SK-N-SH treated with all-trans-retinoic acid at 6 μM for 48 hours (cell line): ENCODE data around the gene KIN.

Experiments used
- ATAC-seq: fragments of 200-7000 bp; cut with Tn5 transposase; 3 replicates; pipeline ENCODE4 v1.9.1; 2020; ENCODE audit warnings: mild to moderate bottlenecking, moderate library complexity
- ARNTL ChIP-seq: fragments of 450-650 bp; formaldehyde crosslinking; IDR thresholded peaks from 2 replicates; pipeline ENCODE4 v1.5.0; 2020; ENCODE audit warnings: low read depth, mild to moderate bottlenecking, moderate library complexity, borderline replicate concordance
- BACH2 ChIP-seq: fragments of 250-450 bp; sonication (Bioruptor Pico); IDR thresholded peaks from 2 replicates; pipeline ENCODE4 v1.9.0; 2021; ENCODE audit warnings: mild to moderate bottlenecking, borderline replicate concordance
- CSDC2 ChIP-seq: fragments of 250-450 bp; sonication (Bioruptor Pico); IDR thresholded peaks from 2 replicates; pipeline ENCODE4 v1.5.0; 2020; ENCODE audit warnings: mild to moderate bottlenecking, moderate library complexity
- ESRRG ChIP-seq: fragments of 250-450 bp; sonication (Bioruptor Pico); IDR thresholded peaks from 2 replicates; pipeline ENCODE4 v1.6.1; 2021; ENCODE audit warnings: mild to moderate bottlenecking
- GLIS3 ChIP-seq: fragments of 250-450 bp; sonication (Bioruptor Pico); IDR thresholded peaks from 2 replicates; pipeline ENCODE4 v1.5.0; 2020; ENCODE audit warnings: mild to moderate bottlenecking, moderate library complexity
- ISL1 ChIP-seq: fragments of 250-450 bp; sonication (Bioruptor Pico); IDR thresholded peaks from 2 replicates; pipeline ENCODE4 v2.1.2; 2022; ENCODE audit warnings: mild to moderate bottlenecking, moderate library complexity
- OSR1 ChIP-seq: fragments of 250-450 bp; sonication (Bioruptor Pico); IDR thresholded peaks from 2 replicates; pipeline ENCODE4 v1.8.0; 2022; ENCODE audit warnings: moderate library complexity, mild to moderate bottlenecking, inconsistent platforms
- PPARA ChIP-seq: fragments of 250-450 bp; sonication (Bioruptor Pico); IDR thresholded peaks from 2 replicates; pipeline ENCODE4 v1.5.0; 2020; ENCODE audit warnings: mild to moderate bottlenecking, borderline replicate concordance
- RARB ChIP-seq: fragments of 250-450 bp; sonication (Bioruptor Pico); IDR thresholded peaks from 2 replicates; pipeline ENCODE4 v1.8.0; 2021; ENCODE audit warnings: mild to moderate bottlenecking, moderate library complexity
- SNAI2 ChIP-seq: fragments of 250-450 bp; sonication (Bioruptor Pico); IDR thresholded peaks from 2 replicates; pipeline ENCODE4 v1.5.0; 2020; ENCODE audit warnings: mild to moderate bottlenecking, moderate library complexity
- TCF4 ChIP-seq: fragments of 250-450 bp; sonication (Bioruptor Pico); IDR thresholded peaks from 2 replicates; pipeline ENCODE4 v1.8.0; 2021; ENCODE audit warnings: mild to moderate bottlenecking, moderate library complexity, borderline replicate concordance
- TOX ChIP-seq: fragments of 250-450 bp; sonication (Bioruptor Pico); IDR thresholded peaks from 2 replicates; pipeline ENCODE4 v1.8.0; 2021; ENCODE audit warnings: mild to moderate bottlenecking, moderate library complexity, borderline replicate concordance
- ZC3H10 ChIP-seq: fragments of 250-450 bp; sonication (Bioruptor Pico); IDR thresholded peaks from 2 replicates; pipeline ENCODE4 v1.5.1; 2021; ENCODE audit warnings: mild to moderate bottlenecking, moderate library complexity
- ZFP3 ChIP-seq: fragments of 250-450 bp; sonication (Bioruptor Pico); IDR thresholded peaks from 2 replicates; pipeline ENCODE4 v1.5.0; 2020; ENCODE audit warnings: mild to moderate bottlenecking, moderate library complexity
- ZNF565 ChIP-seq: fragments of 450-650 bp; formaldehyde crosslinking; conservative IDR thresholded peaks from 2 replicates; pipeline ENCODE4 v1.5.0; 2020; ENCODE audit warnings: low read depth, mild to moderate bottlenecking, moderate library complexity
- ZNF70 ChIP-seq: fragments of 450-650 bp; formaldehyde crosslinking; IDR thresholded peaks from 2 replicates; pipeline ENCODE4 v1.5.0; 2020; ENCODE audit warnings: mild to moderate bottlenecking, moderate library complexity
- ZNF8 ChIP-seq: fragments of 450-650 bp; formaldehyde crosslinking; IDR thresholded peaks from 2 replicates; pipeline ENCODE4 v1.5.0; 2020; ENCODE audit warnings: mild to moderate bottlenecking, moderate library complexity
- TF ChIP-seq, protein P1 (sequence below): fragments of 250-450 bp; sonication (Bioruptor Pico); IDR thresholded peaks from 2 replicates; pipeline ENCODE4 v1.8.0; 2020; ENCODE audit warnings: mild to moderate bottlenecking, moderate library complexity, borderline replicate concordance
- TF ChIP-seq, protein P2 (sequence below): fragments of 250-450 bp; sonication (Bioruptor Pico); IDR thresholded peaks from 2 replicates; pipeline ENCODE4 v1.5.1; 2021; ENCODE audit warnings: mild to moderate bottlenecking, moderate library complexity
- TF ChIP-seq, protein P3 (sequence below): fragments of 250-450 bp; sonication (Bioruptor Pico); IDR thresholded peaks from 2 replicates; pipeline ENCODE4 v1.8.0; 2021; ENCODE audit warnings: low read depth, mild to moderate bottlenecking, moderate library complexity, borderline replicate concordance
- TF ChIP-seq, protein P4 (sequence below): fragments of 250-450 bp; sonication (Bioruptor Pico); IDR thresholded peaks from 2 replicates; pipeline ENCODE4 v1.5.1; 2020; ENCODE audit warnings: low read depth, mild to moderate bottlenecking, moderate library complexity
- TF ChIP-seq, protein P5 (sequence below): fragments of 250-450 bp; sonication (Bioruptor Pico); IDR thresholded peaks from 2 replicates; pipeline ENCODE4 v1.5.0; 2020; ENCODE audit warnings: mild to moderate bottlenecking, moderate library complexity

Gene KIN

DNA sequence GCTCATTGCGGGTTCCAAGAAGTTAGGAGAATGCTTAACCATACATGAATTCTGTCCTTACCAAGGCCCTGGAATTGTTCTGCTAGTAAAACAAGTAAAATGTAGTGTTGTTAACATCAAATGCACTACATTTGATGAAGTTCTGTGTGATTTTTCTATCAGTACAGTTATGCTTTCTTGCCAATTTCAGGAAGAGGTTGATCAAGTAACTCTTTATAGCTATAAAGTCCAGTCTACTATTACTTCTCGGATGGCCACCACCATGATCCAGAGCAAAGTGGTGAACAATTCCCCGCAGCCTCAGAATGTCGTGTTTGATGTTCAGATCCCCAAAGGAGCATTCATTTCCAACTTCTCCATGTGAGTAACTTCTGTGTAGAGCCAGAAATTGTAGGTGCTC, 79.0 kb downstream of the KIN start:
- TF ChIP-seq ZC3H10 (CRISPR knock-in tag) (no peak), ARNTL (CRISPR knock-in tag) (no peak), ISL1 (no peak), ZNF70 (CRISPR knock-in tag) (no peak), TOX (no peak), BACH2 (CRISPR knock-in tag) (no peak), TCF4 (CRISPR knock-in tag) (no peak), GLIS3 (no peak), RARB (no peak), CSDC2 (no peak)
- TF ChIP-seq, protein P1, sequence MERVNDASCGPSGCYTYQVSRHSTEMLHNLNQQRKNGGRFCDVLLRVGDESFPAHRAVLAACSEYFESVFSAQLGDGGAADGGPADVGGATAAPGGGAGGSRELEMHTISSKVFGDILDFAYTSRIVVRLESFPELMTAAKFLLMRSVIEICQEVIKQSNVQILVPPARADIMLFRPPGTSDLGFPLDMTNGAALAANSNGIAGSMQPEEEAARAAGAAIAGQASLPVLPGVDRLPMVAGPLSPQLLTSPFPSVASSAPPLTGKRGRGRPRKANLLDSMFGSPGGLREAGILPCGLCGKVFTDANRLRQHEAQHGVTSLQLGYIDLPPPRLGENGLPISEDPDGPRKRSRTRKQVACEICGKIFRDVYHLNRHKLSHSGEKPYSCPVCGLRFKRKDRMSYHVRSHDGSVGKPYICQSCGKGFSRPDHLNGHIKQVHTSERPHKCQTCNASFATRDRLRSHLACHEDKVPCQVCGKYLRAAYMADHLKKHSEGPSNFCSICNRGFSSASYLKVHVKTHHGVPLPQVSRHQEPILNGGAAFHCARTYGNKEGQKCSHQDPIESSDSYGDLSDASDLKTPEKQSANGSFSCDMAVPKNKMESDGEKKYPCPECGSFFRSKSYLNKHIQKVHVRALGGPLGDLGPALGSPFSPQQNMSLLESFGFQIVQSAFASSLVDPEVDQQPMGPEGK (CRISPR knock-in tag) = no peak
- TF ChIP-seq, all 23 proteins: peak for 0
- ATAC-seq = no peak

DNA sequence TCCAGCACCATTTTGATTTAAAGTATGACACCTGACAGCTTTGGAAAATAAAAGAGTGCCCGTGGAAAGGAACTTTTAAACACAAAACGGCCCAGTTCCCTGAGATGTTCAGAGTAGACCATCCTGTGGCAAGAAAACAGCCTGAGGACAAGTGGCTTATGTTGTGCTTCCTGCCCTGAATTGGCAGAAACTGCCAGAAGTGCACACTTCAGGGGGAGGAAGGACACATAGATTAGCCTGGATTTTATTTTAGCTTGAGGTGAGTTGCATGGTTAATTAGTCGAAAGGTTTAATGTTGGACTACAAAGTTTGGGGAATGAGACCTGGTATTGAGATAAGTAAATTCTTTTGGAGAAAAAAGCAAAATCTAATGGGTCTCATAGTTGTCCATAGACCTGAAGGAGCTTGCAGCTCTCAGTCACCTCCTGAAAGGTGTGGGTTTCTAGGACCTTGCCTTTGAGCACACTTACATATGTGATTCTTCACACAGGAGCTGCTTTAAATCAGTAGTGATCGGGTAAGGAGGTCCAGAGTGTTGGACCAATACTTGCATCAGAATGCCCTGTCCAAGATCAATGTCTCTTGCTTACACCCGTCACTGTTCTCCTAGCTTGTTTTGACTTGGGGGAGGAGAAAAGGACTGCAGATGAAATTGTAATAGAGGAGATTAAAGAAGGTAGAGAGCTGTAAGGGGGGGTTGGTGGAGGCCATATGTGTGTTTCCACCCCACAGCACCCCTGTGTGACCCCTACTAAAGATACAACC, 79.8 kb downstream of the KIN start:
- ATAC-seq = no peak
- TF ChIP-seq, protein P2, sequence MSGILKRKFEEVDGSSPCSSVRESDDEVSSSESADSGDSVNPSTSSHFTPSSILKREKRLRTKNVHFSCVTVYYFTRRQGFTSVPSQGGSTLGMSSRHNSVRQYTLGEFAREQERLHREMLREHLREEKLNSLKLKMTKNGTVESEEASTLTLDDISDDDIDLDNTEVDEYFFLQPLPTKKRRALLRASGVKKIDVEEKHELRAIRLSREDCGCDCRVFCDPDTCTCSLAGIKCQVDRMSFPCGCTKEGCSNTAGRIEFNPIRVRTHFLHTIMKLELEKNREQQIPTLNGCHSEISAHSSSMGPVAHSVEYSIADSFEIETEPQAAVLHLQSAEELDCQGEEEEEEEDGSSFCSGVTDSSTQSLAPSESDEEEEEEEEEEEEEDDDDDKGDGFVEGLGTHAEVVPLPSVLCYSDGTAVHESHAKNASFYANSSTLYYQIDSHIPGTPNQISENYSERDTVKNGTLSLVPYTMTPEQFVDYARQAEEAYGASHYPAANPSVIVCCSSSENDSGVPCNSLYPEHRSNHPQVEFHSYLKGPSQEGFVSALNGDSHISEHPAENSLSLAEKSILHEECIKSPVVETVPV = no peak
- TF ChIP-seq RARB = no peak

DNA sequence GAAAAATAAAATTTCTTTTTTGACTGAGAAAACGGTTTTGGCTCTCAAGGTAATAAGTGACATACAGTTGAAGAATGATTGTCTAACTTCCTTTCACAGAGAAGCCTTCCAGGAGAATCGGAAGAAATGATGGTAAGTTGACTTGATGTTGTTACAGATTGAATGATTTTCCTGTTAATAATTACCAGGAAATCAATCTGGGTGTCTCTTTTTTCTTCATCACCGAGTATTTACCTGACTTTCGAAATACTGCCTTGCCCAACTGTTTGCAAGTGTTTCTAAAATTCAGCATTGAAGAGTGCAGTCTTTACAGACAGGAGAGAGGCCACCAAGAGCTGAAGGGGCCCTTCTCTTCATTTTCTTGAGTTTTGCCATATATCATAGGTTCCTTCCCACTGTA, 80.7 kb downstream of the KIN start:
- TF ChIP-seq ZFP3 (CRISPR knock-in tag) (no peak), BACH2 (CRISPR knock-in tag) (no peak), TCF4 (CRISPR knock-in tag) (no peak), PPARA (no peak), OSR1 (no peak), ZNF565 (CRISPR knock-in tag) (no peak), ESRRG (CRISPR knock-in tag) (no peak), GLIS3 (no peak), ZNF8 (CRISPR knock-in tag) (no peak), ARNTL (CRISPR knock-in tag) (no peak), CSDC2 (no peak), SNAI2 (CRISPR knock-in tag) (no peak), ISL1 (no peak)
- TF ChIP-seq, protein P3, sequence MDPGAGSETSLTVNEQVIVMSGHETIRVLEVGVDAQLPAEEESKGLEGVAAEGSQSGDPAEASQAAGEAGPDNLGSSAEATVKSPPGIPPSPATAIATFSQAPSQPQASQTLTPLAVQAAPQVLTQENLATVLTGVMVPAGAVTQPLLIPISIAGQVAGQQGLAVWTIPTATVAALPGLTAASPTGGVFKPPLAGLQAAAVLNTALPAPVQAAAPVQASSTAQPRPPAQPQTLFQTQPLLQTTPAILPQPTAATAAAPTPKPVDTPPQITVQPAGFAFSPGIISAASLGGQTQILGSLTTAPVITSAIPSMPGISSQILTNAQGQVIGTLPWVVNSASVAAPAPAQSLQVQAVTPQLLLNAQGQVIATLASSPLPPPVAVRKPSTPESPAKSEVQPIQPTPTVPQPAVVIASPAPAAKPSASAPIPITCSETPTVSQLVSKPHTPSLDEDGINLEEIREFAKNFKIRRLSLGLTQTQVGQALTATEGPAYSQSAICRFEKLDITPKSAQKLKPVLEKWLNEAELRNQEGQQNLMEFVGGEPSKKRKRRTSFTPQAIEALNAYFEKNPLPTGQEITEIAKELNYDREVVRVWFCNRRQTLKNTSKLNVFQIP (CRISPR knock-in tag) = no peak
- TF ChIP-seq, protein P4, sequence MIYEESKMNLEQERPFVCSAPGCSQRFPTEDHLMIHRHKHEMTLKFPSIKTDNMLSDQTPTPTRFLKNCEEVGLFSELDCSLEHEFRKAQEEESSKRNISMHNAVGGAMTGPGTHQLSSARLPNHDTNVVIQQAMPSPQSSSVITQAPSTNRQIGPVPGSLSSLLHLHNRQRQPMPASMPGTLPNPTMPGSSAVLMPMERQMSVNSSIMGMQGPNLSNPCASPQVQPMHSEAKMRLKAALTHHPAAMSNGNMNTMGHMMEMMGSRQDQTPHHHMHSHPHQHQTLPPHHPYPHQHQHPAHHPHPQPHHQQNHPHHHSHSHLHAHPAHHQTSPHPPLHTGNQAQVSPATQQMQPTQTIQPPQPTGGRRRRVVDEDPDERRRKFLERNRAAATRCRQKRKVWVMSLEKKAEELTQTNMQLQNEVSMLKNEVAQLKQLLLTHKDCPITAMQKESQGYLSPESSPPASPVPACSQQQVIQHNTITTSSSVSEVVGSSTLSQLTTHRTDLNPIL (CRISPR knock-in tag) = no peak
- TF ChIP-seq, protein P2 = no peak
- TF ChIP-seq, protein P5, sequence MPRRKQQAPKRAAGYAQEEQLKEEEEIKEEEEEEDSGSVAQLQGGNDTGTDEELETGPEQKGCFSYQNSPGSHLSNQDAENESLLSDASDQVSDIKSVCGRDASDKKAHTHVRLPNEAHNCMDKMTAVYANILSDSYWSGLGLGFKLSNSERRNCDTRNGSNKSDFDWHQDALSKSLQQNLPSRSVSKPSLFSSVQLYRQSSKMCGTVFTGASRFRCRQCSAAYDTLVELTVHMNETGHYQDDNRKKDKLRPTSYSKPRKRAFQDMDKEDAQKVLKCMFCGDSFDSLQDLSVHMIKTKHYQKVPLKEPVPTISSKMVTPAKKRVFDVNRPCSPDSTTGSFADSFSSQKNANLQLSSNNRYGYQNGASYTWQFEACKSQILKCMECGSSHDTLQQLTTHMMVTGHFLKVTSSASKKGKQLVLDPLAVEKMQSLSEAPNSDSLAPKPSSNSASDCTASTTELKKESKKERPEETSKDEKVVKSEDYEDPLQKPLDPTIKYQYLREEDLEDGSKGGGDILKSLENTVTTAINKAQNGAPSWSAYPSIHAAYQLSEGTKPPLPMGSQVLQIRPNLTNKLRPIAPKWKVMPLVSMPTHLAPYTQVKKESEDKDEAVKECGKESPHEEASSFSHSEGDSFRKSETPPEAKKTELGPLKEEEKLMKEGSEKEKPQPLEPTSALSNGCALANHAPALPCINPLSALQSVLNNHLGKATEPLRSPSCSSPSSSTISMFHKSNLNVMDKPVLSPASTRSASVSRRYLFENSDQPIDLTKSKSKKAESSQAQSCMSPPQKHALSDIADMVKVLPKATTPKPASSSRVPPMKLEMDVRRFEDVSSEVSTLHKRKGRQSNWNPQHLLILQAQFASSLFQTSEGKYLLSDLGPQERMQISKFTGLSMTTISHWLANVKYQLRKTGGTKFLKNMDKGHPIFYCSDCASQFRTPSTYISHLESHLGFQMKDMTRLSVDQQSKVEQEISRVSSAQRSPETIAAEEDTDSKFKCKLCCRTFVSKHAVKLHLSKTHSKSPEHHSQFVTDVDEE (CRISPR knock-in tag) = no peak
- TF ChIP-seq, all 23 proteins: peak for 0
- ATAC-seq = no peak
